GM18505 (cell line): ENCODE results near the gene SFXN1.

ENCODE experiments used
- ATAC-seq: cut with Tn5 transposase; IDR thresholded peaks from one replicate; pipeline ENCODE4 v1.9.1; 2021; ENCODE audit not compliant: unreplicated experiment
- POLR2A ChIP-seq: IDR thresholded peaks from 4 replicates; pipeline ENCODE4 v1.6.1; 2011; ENCODE audit warnings: borderline replicate concordance; ENCODE audit not compliant: insufficient read depth, insufficient read length; ENCODE audit errors: extremely low read depth

The SFXN1 gene

DNA sequence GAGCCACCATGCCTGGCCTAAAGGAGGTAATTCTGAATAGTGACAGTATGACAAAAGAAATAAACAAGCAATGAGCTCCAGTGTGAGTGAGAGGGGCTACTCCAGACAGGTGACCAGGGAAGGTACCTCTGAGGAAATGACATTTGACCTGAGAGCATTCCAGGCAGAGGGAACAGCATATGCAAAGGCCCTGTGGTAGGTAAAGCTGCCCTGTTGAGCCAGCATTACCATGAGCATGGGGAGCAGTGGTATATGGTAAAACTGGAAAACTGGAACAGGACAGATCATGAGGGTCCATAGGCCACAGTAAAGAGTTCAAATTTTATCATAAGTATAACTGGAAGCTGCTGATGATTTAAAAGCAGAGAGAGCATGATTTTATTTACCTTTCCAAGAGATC, 6.0 kb upstream of the SFXN1 start:
- TF ChIP-seq POLR2A: no peak
- ATAC-seq: no peak

DNA sequence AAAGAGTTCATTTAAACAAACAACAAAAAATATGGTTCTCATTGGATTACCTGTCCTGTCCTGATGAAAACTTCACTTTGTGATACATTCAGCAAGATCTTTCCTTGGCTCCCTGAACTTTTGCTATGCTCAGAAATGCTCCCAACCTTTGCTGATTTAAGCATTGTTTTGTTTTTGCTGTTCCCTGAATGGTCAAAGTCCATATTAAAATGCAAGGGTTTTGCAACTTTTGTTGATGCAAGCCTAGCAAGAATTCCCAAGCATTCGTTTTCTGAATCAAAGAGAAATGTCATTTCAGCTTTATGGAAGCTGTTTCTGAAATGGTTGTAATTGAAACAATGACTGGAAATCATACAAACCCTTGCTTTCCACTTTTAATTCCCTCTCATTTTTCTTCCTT, 3.1 kb upstream of the SFXN1 start:
- no peak for ATAC-seq
- no peak for TF ChIP-seq POLR2A

- no peak for ATAC-seq
- no peak for TF ChIP-seq POLR2A
These were observed 920 bp upstream of the SFXN1 start for GRCh38 chr5:175477440-175477839.

DNA sequence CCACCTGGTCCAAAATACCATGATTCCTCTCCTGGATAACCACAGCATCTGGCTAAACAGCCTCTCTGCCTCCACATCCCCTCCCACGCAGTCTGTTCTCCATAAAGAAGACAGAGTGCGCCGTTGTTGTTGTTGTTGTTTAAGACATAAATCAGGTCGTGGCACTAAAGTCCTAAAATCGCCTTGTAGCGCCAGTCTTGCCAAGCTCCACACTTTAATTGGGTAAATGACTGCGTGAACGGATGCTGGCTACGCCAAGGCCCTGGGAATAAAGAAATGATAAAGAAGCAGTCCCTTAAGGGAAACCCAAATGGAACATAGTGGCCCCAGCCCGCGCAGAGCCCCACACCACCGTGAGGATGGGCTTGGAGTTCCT, 364 bp upstream of the SFXN1 start:
- ATAC-seq: no peak
- no peak for TF ChIP-seq POLR2A

GRCh38 chr5:175479125-175479881, 943 bp downstream of the SFXN1 start:
- no peak for TF ChIP-seq POLR2A
- ATAC-seq: peak; percentile 2

DNA sequence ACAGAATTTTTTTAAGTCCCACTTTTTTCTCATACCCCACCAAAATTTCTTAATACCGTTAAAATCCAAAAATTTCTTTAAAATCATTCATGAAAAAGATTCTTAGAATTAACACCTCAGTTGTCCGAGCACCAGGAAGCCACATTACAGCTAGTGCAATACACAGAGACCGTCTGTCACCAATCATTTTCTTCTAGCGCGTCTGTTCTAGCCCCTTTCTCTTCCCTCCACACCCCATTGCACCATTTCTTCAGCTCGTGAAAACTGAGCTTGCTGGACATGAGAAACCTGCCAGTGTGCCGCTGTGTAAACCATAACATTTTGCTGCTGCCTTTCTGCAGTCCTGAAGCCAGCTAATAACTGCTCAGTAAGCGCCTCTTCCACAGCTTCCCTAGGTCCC, 5.0 kb downstream of the SFXN1 start:
- TF ChIP-seq POLR2A: no peak
- no peak for ATAC-seq

- no peak for TF ChIP-seq POLR2A
- no peak for ATAC-seq
These were observed 6.0 kb downstream of the SFXN1 start for GRCh38 chr5:175484322-175484721.

- no peak for TF ChIP-seq POLR2A
These were observed 6.5 kb downstream of the SFXN1 start for GRCh38 chr5:175484829-175485228.

DNA sequence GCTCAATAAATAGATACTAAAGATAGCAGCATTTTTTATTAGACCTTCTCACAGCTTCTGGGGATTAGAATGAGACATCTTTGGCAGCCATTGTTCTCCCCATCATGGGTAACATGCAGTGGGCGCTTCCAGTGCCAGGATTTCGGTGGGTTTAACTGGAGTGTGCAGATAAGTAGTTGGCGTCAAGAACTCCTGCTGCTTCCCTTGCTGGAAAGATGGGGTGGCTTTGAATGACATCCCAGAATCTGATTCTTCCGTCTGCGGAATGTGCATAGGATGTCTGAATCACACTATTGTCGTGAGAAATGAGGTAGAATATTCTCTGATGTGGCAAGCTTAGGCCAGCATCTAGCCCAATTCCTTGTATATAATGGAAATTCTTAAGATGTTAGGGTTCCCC, 7.3 kb downstream of the SFXN1 start:
- ATAC-seq: no peak
- no peak for TF ChIP-seq POLR2A

More at GRCh38 chr5:175484829-175485228, 6.5 kb downstream of the SFXN1 start:
- no peak for ATAC-seq

GRCh38 chr5:175487514-175488222, 9.3 kb downstream of the SFXN1 start:
- TF ChIP-seq POLR2A: no peak
- ATAC-seq: no peak

DNA sequence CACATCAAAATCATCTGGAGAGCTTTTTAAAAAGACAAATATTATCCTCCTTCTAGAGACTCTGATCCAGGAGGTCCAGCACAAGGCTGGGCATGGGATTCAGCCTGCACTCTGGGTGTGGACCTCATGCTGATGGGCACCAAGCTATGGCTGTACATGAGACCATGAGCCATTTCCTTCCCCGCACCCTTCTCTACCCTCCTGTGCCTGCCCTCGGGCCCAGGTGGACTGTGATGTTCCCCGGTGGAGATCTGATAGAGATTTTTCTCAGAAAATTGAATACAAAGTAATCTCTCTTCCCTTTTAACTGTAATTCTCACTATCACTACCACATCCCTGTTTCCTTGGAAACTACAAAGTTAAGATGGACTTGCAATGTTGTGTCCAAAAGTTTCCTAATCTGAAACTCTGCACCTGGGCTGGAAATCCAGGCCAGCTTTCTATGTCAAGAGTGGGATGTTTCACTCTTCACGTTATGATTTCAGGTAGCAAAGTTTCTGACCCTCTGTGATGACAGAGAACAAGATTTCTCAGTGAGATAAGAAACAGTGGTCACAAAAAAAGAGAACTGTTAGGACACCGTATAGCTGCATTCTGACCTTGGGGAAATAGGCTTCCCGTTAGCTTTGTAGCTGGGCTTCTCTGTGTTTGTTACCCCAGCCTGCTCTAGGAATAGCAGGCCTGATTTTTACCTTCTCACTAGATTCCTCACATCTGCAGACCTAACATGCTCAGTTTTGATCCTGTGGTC, 11.5 kb downstream of the SFXN1 start:
- TF ChIP-seq POLR2A: no peak
- no peak for ATAC-seq

- no peak for TF ChIP-seq POLR2A
- no peak for ATAC-seq
These were observed 12.9 kb downstream of the SFXN1 start for GRCh38 chr5:175491223-175491622.

DNA sequence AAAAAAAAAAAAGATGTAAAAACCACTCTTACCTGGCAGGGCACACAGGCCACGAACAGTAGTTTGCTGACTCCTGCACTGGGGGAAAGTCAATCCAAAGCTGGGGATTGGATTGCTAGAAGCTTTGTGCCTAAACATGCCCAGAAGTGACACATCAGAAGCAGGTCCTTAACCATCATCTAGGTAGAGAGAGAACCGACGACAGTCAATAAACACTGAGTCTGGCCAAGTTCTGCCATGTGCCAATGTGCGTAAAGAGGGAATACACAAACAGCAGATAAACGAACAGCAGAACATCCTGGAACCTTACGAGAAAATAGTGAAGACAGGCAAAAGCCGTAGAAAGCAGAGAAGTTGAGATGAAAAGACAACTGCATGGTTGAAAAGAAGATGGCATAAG, 14.9 kb downstream of the SFXN1 start:
- no peak for TF ChIP-seq POLR2A
- no peak for ATAC-seq
